Measurements from ENCODE around the gene DNHD1. TPM values are rescaled to one million over a fixed set of nuclear protein-coding genes. Genes with fewer than 3 reads are reported as not detected.
A peak's percentile ranks its signal among the peaks of the same experiment; 100 is the strongest.
"Not testable (repeated sequence)": the region's sequence is repeated elsewhere in the genome, so short reads cannot be mapped to it uniquely, and the experiment has no call there.

DNHD1 gene
- total RNA-seq, 1 donor from 2014 or later = 8.8 TPM

GRCh38 chr11:6481012-6481923, 15.8 kb upstream of the DNHD1 start, which contains the start of the genes ARFIP2 and TIMM10B:
TSS of gene ARFIP2 (minus strand) at chr11:6481331. CDS start at chr11:6480421, 910 bp downstream.
TSS of gene TIMM10B (plus strand) at chr11:6481501. CDS start at chr11:6481517, 16 bp downstream.
- DNase-seq (ENCODE audit: low spot score) = peak; percentile 99

- DNase-seq (ENCODE audit: low spot score) = no peak
These were observed 15.2 kb upstream of the DNHD1 start for GRCh38 chr11:6481924-6482275.

GRCh38 chr11:6482441-6482840, 14.6 kb upstream of the DNHD1 start:
- DNase-seq (ENCODE audit: low spot score) = no peak

- no peak for DNase-seq (ENCODE audit: low spot score)
These were observed 14.1 kb upstream of the DNHD1 start for GRCh38 chr11:6483015-6483414.

- DNase-seq (ENCODE audit: low spot score) = no peak
These were observed 11.4 kb upstream of the DNHD1 start for GRCh38 chr11:6485661-6486060.

GRCh38 chr11:6486256-6486655, 10.8 kb upstream of the DNHD1 start:
- DNase-seq (ENCODE audit: low spot score) = no peak

- no peak for DNase-seq (ENCODE audit: low spot score)
These were observed 10.1 kb upstream of the DNHD1 start for GRCh38 chr11:6486938-6487337.

- no peak for DNase-seq (ENCODE audit: low spot score)
These were observed 8.7 kb upstream of the DNHD1 start for GRCh38 chr11:6488342-6488741.

- no peak for DNase-seq (ENCODE audit: low spot score)
These were observed 8.3 kb upstream of the DNHD1 start for GRCh38 chr11:6488821-6489220.

- DNase-seq (ENCODE audit: low spot score) = no peak
These were observed 7.8 kb upstream of the DNHD1 start for GRCh38 chr11:6489306-6489705.

- no peak for DNase-seq (ENCODE audit: low spot score)
These were observed 1.0 kb downstream of the DNHD1 start for GRCh38 chr11:6498121-6498520.

- no peak for DNase-seq (ENCODE audit: low spot score)
These were observed 1.5 kb downstream of the DNHD1 start for GRCh38 chr11:6498544-6498943.

- DNase-seq (ENCODE audit: low spot score) = no peak
These were observed 5.3 kb downstream of the DNHD1 start for GRCh38 chr11:6502382-6502781.

- DNase-seq (ENCODE audit: low spot score) = no peak
These were observed 7.1 kb downstream of the DNHD1 start for GRCh38 chr11:6504166-6504565.

- DNase-seq (ENCODE audit: low spot score) = peak; percentile 25
These were observed 8.6 kb downstream of the DNHD1 start for GRCh38 chr11:6505577-6506240.

GRCh38 chr11:6516865-6517264, 19.8 kb downstream of the DNHD1 start:
- no peak for DNase-seq (ENCODE audit: low spot score)

- DNase-seq (ENCODE audit: low spot score) = no peak
These were observed 23.2 kb downstream of the DNHD1 start for GRCh38 chr11:6520265-6520664.

GRCh38 chr11:6521946-6522345, 24.9 kb downstream of the DNHD1 start:
- DNase-seq (ENCODE audit: low spot score) = not testable (repeated sequence)

GRCh38 chr11:6523253-6523652, 26.2 kb downstream of the DNHD1 start:
- DNase-seq (ENCODE audit: low spot score) = no peak

GRCh38 chr11:6526411-6527135, 29.5 kb downstream of the DNHD1 start:
- no peak for DNase-seq (ENCODE audit: low spot score)

- no peak for DNase-seq (ENCODE audit: low spot score)
These were observed 32.2 kb downstream of the DNHD1 start for GRCh38 chr11:6529266-6529665.

GRCh38 chr11:6530848-6531247, 33.8 kb downstream of the DNHD1 start:
- DNase-seq (ENCODE audit: low spot score) = no peak
